HL-60 (cell line): ENCODE results near the gene GALNT14.

ENCODE experiments used
- DNase-seq, 2 experiments: peaks; one replicate each; pipeline ENCODE4 v3.0.0-alpha.2; 2010 to 2020; ENCODE audit warnings: low read depth in 1 of 2, low spot score in 1 of 2
- H3K27ac ChIP-seq: fragments of 250-450 bp; sonication (Bioruptor Pico); replicated peaks from 2 replicates; pipeline ENCODE4 v1.5.1; 2020; ENCODE audit warnings: mild to moderate bottlenecking, moderate library complexity
- H3K27me3 ChIP-seq: fragments of 250-450 bp; sonication (Bioruptor Pico); 2 replicates; pipeline ENCODE4 v1.5.1; 2021; ENCODE audit warnings: mild to moderate bottlenecking, moderate library complexity; ENCODE audit not compliant: insufficient read depth, poor library complexity, severe bottlenecking
- H3K4me3 ChIP-seq: replicated peaks from 2 replicates; pipeline ENCODE4 v1.5.1; 2011; ENCODE audit warnings: mild to moderate bottlenecking, control low read depth, low read length; ENCODE audit not compliant: insufficient read depth
- CTCF ChIP-seq: IDR thresholded peaks from one replicate; pipeline ENCODE4 v1.5.1; 2011; ENCODE audit warnings: low read length, control low read depth, inconsistent platforms; ENCODE audit not compliant: insufficient read depth
- GABPA ChIP-seq: IDR thresholded peaks from 2 replicates; pipeline ENCODE4 v1.6.1; 2012; ENCODE audit warnings: low read depth
- POLR2AphosphoS5 ChIP-seq: IDR thresholded peaks from 2 replicates; pipeline ENCODE4 v1.6.1; 2012; ENCODE audit warnings: low read depth
- REST ChIP-seq: IDR thresholded peaks from 2 replicates; pipeline ENCODE4 v1.6.1; 2012; ENCODE audit warnings: low read depth; ENCODE audit not compliant: insufficient replicate concordance
- SPI1 ChIP-seq: IDR thresholded peaks from 2 replicates; pipeline ENCODE4 v1.6.1; 2012; ENCODE audit warnings: low read depth, mild to moderate bottlenecking, borderline replicate concordance

GALNT14 gene

GRCh38 chr2:30984148-30984547 lies 154.1 kb downstream of the GALNT14 start:
- DNase-seq: no peak
- H3K4me3 ChIP-seq: no peak overlapping the region
- H3K27me3 ChIP-seq: no peaks in the 10 kb centered on the region
- no peak overlapping the region for H3K27ac ChIP-seq
- no peak for TF ChIP-seq GABPA
- TF ChIP-seq REST: no peak
- TF ChIP-seq SPI1: no peak
- TF ChIP-seq CTCF: no peak
- no peak for TF ChIP-seq POLR2AphosphoS5

GRCh38 chr2:30981510-30981909 lies 156.7 kb downstream of the GALNT14 start:
- DNase-seq: no peak
- TF ChIP-seq CTCF: no peak
- no peak for TF ChIP-seq POLR2AphosphoS5
- TF ChIP-seq SPI1: no peak
- TF ChIP-seq GABPA: no peak
- no peak overlapping the region for H3K4me3 ChIP-seq
- no peaks in the 10 kb centered on the region for H3K27me3 ChIP-seq
- no peak overlapping the region for H3K27ac ChIP-seq

GRCh38 chr2:30981096-30981495 lies 157.1 kb downstream of the GALNT14 start:
- no peak for DNase-seq
- H3K27ac ChIP-seq: no peak overlapping the region
- TF ChIP-seq REST (no peak), SPI1 (no peak), GABPA (no peak), CTCF (no peak), POLR2AphosphoS5 (no peak)
- H3K4me3 ChIP-seq: no peak overlapping the region
- H3K27me3 ChIP-seq: no peaks in the 10 kb centered on the region

- DNase-seq: no peak
- H3K4me3 ChIP-seq: no peak overlapping the region
- no peak for TF ChIP-seq REST
- H3K27ac ChIP-seq: no peak overlapping the region
- H3K27me3 ChIP-seq: no peaks in the 10 kb centered on the region
These were observed 158.4 kb downstream of the GALNT14 start for GRCh38 chr2:30979822-30980245.
